ENCODE results near the gene TBC1D1.

The TBC1D1 gene

GRCh38 chr4:38004887-38005286 is 114.0 kb downstream of the TBC1D1 start:
- H4K20me1 ChIP-seq (ENCODE audit: insufficient read depth, low read length), result no peaks in the 10 kb centered on the region
- H3K4me2 ChIP-seq (ENCODE audit: low read depth, low read length), result no peak overlapping the region
- H3K9me2 ChIP-seq (replicated peaks; ENCODE audit: insufficient read depth, low read length), result no peaks in the 10 kb centered on the region
- no peak for DNase-seq
- TF ChIP-seq EZH2phosphoT487 (IDR thresholded peaks at IDR 0.05; ENCODE audit: low read length) (no peak), EZH2 (optimal IDR thresholded peaks at IDR 0.05; ENCODE audit: low read depth, low read length) (no peak), CTCF (IDR thresholded peaks at IDR 0.05; ENCODE audit: low read length) (no peak)
- H3K9me3 ChIP-seq (replicated peaks; ENCODE audit: insufficient read depth, low read length), result no peaks in the 10 kb centered on the region
- no peaks in the 10 kb centered on the region for H3K36me3 ChIP-seq (replicated peaks; ENCODE audit: insufficient read depth, low read length)
- H3F3A ChIP-seq (ENCODE audit: insufficient read depth, low read length), result no peaks in the 10 kb centered on the region
- H3K9ac ChIP-seq (ENCODE audit: low read length), result no peak overlapping the region
- no peak overlapping the region for H2AFZ ChIP-seq (ENCODE audit: low read length)
- H3K27me3 ChIP-seq (replicated peaks; ENCODE audit: insufficient read depth, low read length), result no peaks in the 10 kb centered on the region
- H3K27ac ChIP-seq (ENCODE audit: low read length), result no peak overlapping the region
- H3K4me3 ChIP-seq (ENCODE audit: low read length), result no peak overlapping the region
- H3K4me1 ChIP-seq (ENCODE audit: low read length), result peaks cover 12% of the 10 kb centered on the region
- peaks cover 65% of the 10 kb centered on the region for H3K79me2 ChIP-seq (ENCODE audit: low read length)

GRCh38 chr4:38005637-38006036 is 114.8 kb downstream of the TBC1D1 start:
- H3K9me2 ChIP-seq (replicated peaks; ENCODE audit: insufficient read depth, low read length), result no peaks in the 10 kb centered on the region
- no peak overlapping the region for H3K9ac ChIP-seq (ENCODE audit: low read length)
- no peaks in the 10 kb centered on the region for H3K36me3 ChIP-seq (replicated peaks; ENCODE audit: insufficient read depth, low read length)
- no peaks in the 10 kb centered on the region for H4K20me1 ChIP-seq (ENCODE audit: insufficient read depth, low read length)
- no peak overlapping the region for H3K4me3 ChIP-seq (ENCODE audit: low read length)
- H3K4me1 ChIP-seq (ENCODE audit: low read length), result peaks cover 12% of the 10 kb centered on the region
- no peaks in the 10 kb centered on the region for H3K9me3 ChIP-seq (replicated peaks; ENCODE audit: insufficient read depth, low read length)
- no peak overlapping the region for H3K4me2 ChIP-seq (ENCODE audit: low read depth, low read length)
- H3K27ac ChIP-seq (ENCODE audit: low read length), result no peak overlapping the region
- H3K79me2 ChIP-seq (ENCODE audit: low read length), result peaks cover 63% of the 10 kb centered on the region
- H2AFZ ChIP-seq (ENCODE audit: low read length), result no peak overlapping the region
- DNase-seq, result no peak
- TF ChIP-seq EZH2 (optimal IDR thresholded peaks at IDR 0.05; ENCODE audit: low read depth, low read length) (no peak), EZH2phosphoT487 (IDR thresholded peaks at IDR 0.05; ENCODE audit: low read length) (no peak), CTCF (IDR thresholded peaks at IDR 0.05; ENCODE audit: low read length) (no peak)
- no peaks in the 10 kb centered on the region for H3F3A ChIP-seq (ENCODE audit: insufficient read depth, low read length)
- H3K27me3 ChIP-seq (replicated peaks; ENCODE audit: insufficient read depth, low read length), result no peaks in the 10 kb centered on the region

- Histone ChIP-seq H3F3A (ENCODE audit: insufficient read depth, low read length) (no peaks in the 10 kb centered on the region), H3K36me3 (replicated peaks; ENCODE audit: insufficient read depth, low read length) (no peaks in the 10 kb centered on the region), H2AFZ (ENCODE audit: low read length) (no peak overlapping the region), H3K4me1 (ENCODE audit: low read length) (peaks cover 9% of the 10 kb centered on the region), H3K27ac (ENCODE audit: low read length) (no peak overlapping the region), H3K9ac (ENCODE audit: low read length) (no peak overlapping the region), H3K9me2 (replicated peaks; ENCODE audit: insufficient read depth, low read length) (no peaks in the 10 kb centered on the region), H4K20me1 (ENCODE audit: insufficient read depth, low read length) (no peaks in the 10 kb centered on the region), H3K27me3 (replicated peaks; ENCODE audit: insufficient read depth, low read length) (no peaks in the 10 kb centered on the region), H3K79me2 (ENCODE audit: low read length) (peaks cover 69% of the 10 kb centered on the region), H3K9me3 (replicated peaks; ENCODE audit: insufficient read depth, low read length) (no peaks in the 10 kb centered on the region), H3K4me2 (ENCODE audit: low read depth, low read length) (no peak overlapping the region), H3K4me3 (ENCODE audit: low read length) (no peak overlapping the region)
- DNase-seq, result no peak
- TF ChIP-seq CTCF (IDR thresholded peaks at IDR 0.05; ENCODE audit: low read length), result no peak
- TF ChIP-seq EZH2 (optimal IDR thresholded peaks at IDR 0.05; ENCODE audit: low read depth, low read length), result no peak
- TF ChIP-seq EZH2phosphoT487 (IDR thresholded peaks at IDR 0.05; ENCODE audit: low read length), result no peak
Observed at GRCh38 chr4:38007645-38008044, 116.8 kb downstream of the TBC1D1 start.

Data from MM.1S (cell line).